Osteocyte (in vitro differentiated cells): ENCODE data around the gene UBE2S. TPM values are rescaled to one million over a fixed set of nuclear protein-coding genes. Genes with fewer than 3 reads are reported as not detected.

Source experiments
- DNase-seq: peaks from one replicate; pipeline ENCODE4 v3.0.0; 2021; ENCODE audit warnings: mixed read lengths; ENCODE audit not compliant: unreplicated experiment; ENCODE audit errors: extremely low spot score
- H3K27ac Mint-ChIP-seq: one replicate; pipeline ENCODE4 v1.8.0; 2021; ENCODE audit warnings: mild to moderate bottlenecking, mixed read lengths; ENCODE audit not compliant: unreplicated experiment
- H3K27me3 Mint-ChIP-seq: one replicate; pipeline ENCODE4 v1.8.0; 2021; ENCODE audit warnings: mixed read lengths; ENCODE audit not compliant: unreplicated experiment
- H3K36me3 Mint-ChIP-seq: one replicate; pipeline ENCODE4 v1.8.0; 2021; ENCODE audit warnings: mixed read lengths; ENCODE audit not compliant: unreplicated experiment
- H3K4me1 Mint-ChIP-seq: one replicate; pipeline ENCODE4 v1.8.0; 2021; ENCODE audit warnings: mixed read lengths; ENCODE audit not compliant: unreplicated experiment
- H3K4me3 Mint-ChIP-seq: one replicate; pipeline ENCODE4 v1.8.0; 2021; ENCODE audit warnings: mild to moderate bottlenecking, moderate library complexity, mixed read lengths; ENCODE audit not compliant: unreplicated experiment
- H3K9me3 Mint-ChIP-seq: one replicate; pipeline ENCODE4 v1.8.0; 2021; ENCODE audit warnings: mixed read lengths; ENCODE audit not compliant: unreplicated experiment
- CTCF ChIP-seq: fragments of 200-600 bp; sonication (generic); IDR thresholded peaks from 2 replicates; pipeline ENCODE4 v1.5.0; 2021; ENCODE audit warnings: antibody characterized with exemption, mild to moderate bottlenecking, moderate library complexity
- total RNA-seq: library from RNA; stranded (reverse); gene quantifications from 2 replicates; pipeline ENCODE4 v1.2.1, GENCODE V29; 2021

UBE2S gene
- total RNA-seq, 1 donor from 2014 or later = 71.1 TPM

- DNase-seq = no peak
- Mint-ChIP-seq H3K4me1 (peaks cover 25% of the 10 kb centered on the region), H3K9me3 (no peaks in the 10 kb centered on the region), H3K36me3 (no peaks in the 10 kb centered on the region), H3K27ac (no peak overlapping the region), H3K4me3 (no peak overlapping the region), H3K27me3 (no peaks in the 10 kb centered on the region)
- no peak for TF ChIP-seq CTCF
Measured at GRCh38 chr19:55366790-55367189, 40.8 kb downstream of the UBE2S start.

GRCh38 chr19:55365964-55366363 is 41.6 kb downstream of the UBE2S start:
- H3K9me3 Mint-ChIP-seq = no peaks in the 10 kb centered on the region
- DNase-seq = no peak
- no peaks in the 10 kb centered on the region for H3K27me3 Mint-ChIP-seq
- no peak overlapping the region for H3K4me3 Mint-ChIP-seq
- TF ChIP-seq CTCF = no peak
- no peaks in the 10 kb centered on the region for H3K36me3 Mint-ChIP-seq
- no peak overlapping the region for H3K27ac Mint-ChIP-seq
- peaks cover 24% of the 10 kb centered on the region for H3K4me1 Mint-ChIP-seq

- peaks cover 18% of the 10 kb centered on the region for H3K4me1 Mint-ChIP-seq
- no peaks in the 10 kb centered on the region for H3K27me3 Mint-ChIP-seq
- no peaks in the 10 kb centered on the region for H3K36me3 Mint-ChIP-seq
- TF ChIP-seq CTCF = no peak
- no peak overlapping the region for H3K4me3 Mint-ChIP-seq
- no peak for DNase-seq
- no peaks in the 10 kb centered on the region for H3K9me3 Mint-ChIP-seq
- H3K27ac Mint-ChIP-seq = no peak overlapping the region
Measured at GRCh38 chr19:55365245-55365644, 42.3 kb downstream of the UBE2S start.

- Mint-ChIP-seq H3K4me1 (peaks cover 13% of the 10 kb centered on the region), H3K4me3 (no peak within 1 kb of the TSS)
Measured at GRCh38 chr19:55362990-55363716, 44.4 kb downstream of the UBE2S start, which contains the start of gene GARIN5B. TSS of gene GARIN5B (minus strand) at chr19:55363260. CDS start at chr19:55363066, 194 bp downstream.

More at GRCh38 chr19:55362990-55363716, 44.4 kb downstream of the UBE2S start, which contains the start of gene GARIN5B:
- H3K27me3 Mint-ChIP-seq = no peaks in the 10 kb centered on the region
- H3K9me3 Mint-ChIP-seq = no peaks in the 10 kb centered on the region
- H3K27ac Mint-ChIP-seq = peak within 1 kb of the TSS; percentile 34
- DNase-seq = no peak
- TF ChIP-seq CTCF = no peak
- H3K36me3 Mint-ChIP-seq = no peaks in the 10 kb centered on the region
